GM19240 (cell line): ENCODE data around the gene SSX1.
"Not testable (repeated sequence)": the region's sequence is repeated elsewhere in the genome, so short reads cannot be mapped to it uniquely, and the experiment has no call there.

ENCODE experiments used
- DNase-seq: peaks from one replicate; pipeline ENCODE4 v3.0.0; 2011; ENCODE audit warnings: low spot score; ENCODE audit not compliant: insufficient read length

Gene SSX1

GRCh38 chrX:48255062-48255796 is at the start of gene SSX1:
SSX1 (plus strand) TSS chrX:48255392; CDS start chrX:48257242, 1,850 bp downstream.
- DNase-seq, result not testable (repeated sequence)

GRCh38 chrX:48214341-48214740 is 40.9 kb upstream of the SSX1 start:
- DNase-seq, result not testable (repeated sequence)

- not testable (repeated sequence) for DNase-seq
Measured at GRCh38 chrX:48224196-48224595, 31.0 kb upstream of the SSX1 start.

GRCh38 chrX:48252945-48253344 is 2.2 kb upstream of the SSX1 start:
- DNase-seq, result not testable (repeated sequence)

- DNase-seq, result not testable (repeated sequence)
Measured at GRCh38 chrX:48274365-48274764, 19.2 kb downstream of the SSX1 start.

GRCh38 chrX:48278958-48279357 is 23.8 kb downstream of the SSX1 start:
- no peak for DNase-seq

- DNase-seq, result not testable (repeated sequence)
Measured at GRCh38 chrX:48280729-48281128, 25.5 kb downstream of the SSX1 start.

- no peak for DNase-seq
Measured at GRCh38 chrX:48306175-48306574, 51.0 kb downstream of the SSX1 start.

- DNase-seq, result not testable (repeated sequence)
Measured at GRCh38 chrX:48313996-48314395, 58.8 kb downstream of the SSX1 start.
